Measurements from ENCODE around the gene CDH26.
A peak's percentile ranks its signal among the peaks of the same experiment; 100 is the strongest.

CDH26 gene

GRCh38 chr20:59988141-59988540, 29.9 kb downstream of the CDH26 start:
- no peak for DNase-seq

- DNase-seq = peak; percentile 35
Measured at GRCh38 chr20:59992526-59993084, 34.4 kb downstream of the CDH26 start.

GRCh38 chr20:59993736-59994430, 35.7 kb downstream of the CDH26 start:
- no peak for DNase-seq

GRCh38 chr20:59994697-59995122, 36.5 kb downstream of the CDH26 start:
- no peak for DNase-seq

GRCh38 chr20:59996108-59996507, 37.9 kb downstream of the CDH26 start:
- no peak for DNase-seq

GRCh38 chr20:59997896-59998295, 39.7 kb downstream of the CDH26 start:
- no peak for DNase-seq

- DNase-seq = no peak
Measured at GRCh38 chr20:59999502-59999901, 41.3 kb downstream of the CDH26 start.

GRCh38 chr20:60000271-60001042, 42.2 kb downstream of the CDH26 start:
- DNase-seq = peak; percentile 72

GRCh38 chr20:60001108-60001507, 42.9 kb downstream of the CDH26 start:
- DNase-seq = peak; percentile 63

- DNase-seq = no peak
Measured at GRCh38 chr20:60003776-60004175, 45.6 kb downstream of the CDH26 start.

GRCh38 chr20:60006261-60006660, 48.0 kb downstream of the CDH26 start:
- no peak for DNase-seq

GRCh38 chr20:60007464-60007863, 49.2 kb downstream of the CDH26 start:
- DNase-seq = no peak

- no peak for DNase-seq
Measured at GRCh38 chr20:60008130-60008808, 50.0 kb downstream of the CDH26 start.

GRCh38 chr20:60009318-60009717, 51.1 kb downstream of the CDH26 start:
- DNase-seq = no peak

GRCh38 chr20:60009826-60010616, 51.8 kb downstream of the CDH26 start:
- DNase-seq = no peak

- DNase-seq = no peak
Measured at GRCh38 chr20:60010689-60011458, 52.7 kb downstream of the CDH26 start.

- peak; percentile 41 for DNase-seq
Measured at GRCh38 chr20:60011512-60012507, 53.6 kb downstream of the CDH26 start.

GRCh38 chr20:60013296-60014139, 55.3 kb downstream of the CDH26 start:
- DNase-seq = no peak

GRCh38 chr20:60016406-60016805, 58.2 kb downstream of the CDH26 start:
- DNase-seq = no peak

GRCh38 chr20:60020251-60020650, 62.0 kb downstream of the CDH26 start:
- no peak for DNase-seq

Measured in NCI-H1417 treated with DMSO at 0.1 percent for 48 hours (cell line).